OCI-LY3 (cell line): ENCODE data around the gene TADA3.

ENCODE experiments used
- H2AFZ ChIP-seq: fragments of 200-600, 300-600 bp; shearing (Covaris generic); 2 replicates; pipeline ENCODE4 v1.6.0; 2014; ENCODE audit warnings: antibody characterized with exemption, low read depth, low read length
- H3K27ac ChIP-seq: fragments of 200-600, 300-600 bp; sonication (generic); 2 replicates; pipeline ENCODE4 v1.5.1; 2014; ENCODE audit warnings: mild to moderate bottlenecking, low read length, moderate library complexity, mixed read lengths
- H3K27me3 ChIP-seq: fragments of 200-600, 300-600 bp; sonication (generic); 2 replicates; pipeline ENCODE4 v1.6.1; 2014; ENCODE audit warnings: low read depth, low read length, mixed read lengths
- H3K36me3 ChIP-seq: fragments of 200-600, 300-600 bp; sonication (generic); replicated peaks from 2 replicates; pipeline ENCODE3; 2014; ENCODE audit warnings: low read depth, low read length, mixed read lengths
- H3K4me1 ChIP-seq: fragments of 300-600, 200-600 bp; sonication (generic); 2 replicates; pipeline ENCODE4 v1.6.1; 2014; ENCODE audit warnings: low read length, mixed read lengths
- H3K4me2 ChIP-seq: fragments of 200-600, 300-600 bp; sonication (generic); 2 replicates; pipeline ENCODE4 v1.6.1; 2014; ENCODE audit warnings: low read length, mixed read lengths
- H3K4me3 ChIP-seq: fragments of 300-600, 200-600 bp; sonication (generic); 2 replicates; pipeline ENCODE4 v1.5.1; 2014; ENCODE audit warnings: antibody characterized with exemption, mild to moderate bottlenecking, low read length, moderate library complexity
- H3K79me2 ChIP-seq: fragments of 300-600, 200-600 bp; shearing (Covaris generic); 2 replicates; pipeline ENCODE4 v1.6.1; 2014; ENCODE audit warnings: mild to moderate bottlenecking, low read length, mixed read lengths
- H3K9ac ChIP-seq: fragments of 300-600, 200-600 bp; shearing (Covaris generic); 2 replicates; pipeline ENCODE4 v1.6.0; 2014; ENCODE audit warnings: mild to moderate bottlenecking, low read length, moderate library complexity
- H3K9me3 ChIP-seq: fragments of 200-600, 300-600 bp; shearing (Covaris generic); 2 replicates; pipeline ENCODE4 v1.6.1; 2014; ENCODE audit warnings: low read length, mixed read lengths; ENCODE audit not compliant: insufficient read depth
- H4K20me1 ChIP-seq: fragments of 200-600, 300-600 bp; sonication (generic); 2 replicates; pipeline ENCODE4 v1.6.1; 2016; ENCODE audit warnings: low read length, mixed read lengths; ENCODE audit not compliant: insufficient read depth
- CTCF ChIP-seq: fragments of 200-600, 300-600 bp; sonication (generic); IDR thresholded peaks from 2 replicates; pipeline ENCODE4 v1.5.1; 2014; ENCODE audit warnings: antibody characterized with exemption, low read length, low read depth
- EZH2phosphoT487 ChIP-seq: fragments of 200-600 bp; shearing (Covaris generic); IDR thresholded peaks from 2 replicates; pipeline ENCODE4 v1.6.1; 2018; ENCODE audit warnings: antibody characterized with exemption, mixed run types, low read depth

TADA3 gene

DNA sequence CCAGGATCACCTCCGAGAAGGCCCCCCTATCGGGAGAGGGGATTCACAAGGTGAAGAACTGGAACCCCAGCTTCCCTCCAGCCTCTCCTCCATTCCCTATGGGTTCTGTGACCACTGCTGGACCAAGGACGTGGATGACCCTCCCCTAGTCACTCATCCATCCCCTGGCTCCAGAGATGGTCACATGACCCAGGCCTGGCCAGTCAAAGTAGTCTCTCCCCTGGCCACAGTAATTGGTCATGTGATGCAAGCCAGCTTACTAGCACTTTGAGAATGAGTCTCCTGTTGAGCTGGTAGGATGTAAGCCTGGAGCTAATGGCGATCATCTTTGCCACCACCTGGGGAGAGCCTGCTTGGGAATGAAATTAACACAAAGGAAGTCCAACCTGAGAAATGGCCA is 26.4 kb downstream of the TADA3 start:
- Histone ChIP-seq H3K27me3 (no peaks in the 10 kb centered on the region), H3K4me2 (no peak overlapping the region), H4K20me1 (no peaks in the 10 kb centered on the region), H2AFZ (no peak overlapping the region), H3K79me2 (no peaks in the 10 kb centered on the region), H3K36me3 (no peaks in the 10 kb centered on the region), H3K27ac (no peak overlapping the region), H3K9ac (no peak overlapping the region), H3K4me1 (no peaks in the 10 kb centered on the region), H3K9me3 (no peaks in the 10 kb centered on the region), H3K4me3 (no peak overlapping the region)
- TF ChIP-seq CTCF (no peak), EZH2phosphoT487 (no peak)

DNA sequence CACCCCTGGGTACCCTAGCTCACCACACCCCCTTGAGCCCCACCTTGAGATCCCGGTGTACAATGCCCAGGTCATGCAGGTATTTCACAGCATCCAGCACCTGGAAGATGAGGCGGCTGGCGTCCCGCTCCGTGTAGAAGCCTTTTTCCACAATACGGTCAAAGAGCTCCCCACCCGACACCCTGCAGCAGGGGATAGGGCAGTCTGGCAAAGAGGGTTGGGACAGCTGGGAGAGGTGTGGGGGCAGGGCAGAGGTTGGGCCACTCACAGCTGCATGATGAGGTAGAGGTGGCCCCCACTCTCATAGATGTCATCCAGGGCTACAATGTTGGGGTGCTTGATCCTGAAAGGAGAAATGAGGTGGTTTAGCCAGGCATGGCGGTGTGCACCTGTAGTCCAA is 29.4 kb downstream of the TADA3 start:
- Histone ChIP-seq H2AFZ (no peak overlapping the region), H3K9me3 (no peaks in the 10 kb centered on the region), H3K27ac (no peak overlapping the region), H3K4me1 (no peaks in the 10 kb centered on the region), H4K20me1 (no peaks in the 10 kb centered on the region), H3K27me3 (no peaks in the 10 kb centered on the region), H3K4me2 (no peak overlapping the region), H3K9ac (no peak overlapping the region), H3K4me3 (no peak overlapping the region), H3K79me2 (no peaks in the 10 kb centered on the region), H3K36me3 (no peaks in the 10 kb centered on the region)
- TF ChIP-seq EZH2phosphoT487 (no peak), CTCF (no peak)

DNA sequence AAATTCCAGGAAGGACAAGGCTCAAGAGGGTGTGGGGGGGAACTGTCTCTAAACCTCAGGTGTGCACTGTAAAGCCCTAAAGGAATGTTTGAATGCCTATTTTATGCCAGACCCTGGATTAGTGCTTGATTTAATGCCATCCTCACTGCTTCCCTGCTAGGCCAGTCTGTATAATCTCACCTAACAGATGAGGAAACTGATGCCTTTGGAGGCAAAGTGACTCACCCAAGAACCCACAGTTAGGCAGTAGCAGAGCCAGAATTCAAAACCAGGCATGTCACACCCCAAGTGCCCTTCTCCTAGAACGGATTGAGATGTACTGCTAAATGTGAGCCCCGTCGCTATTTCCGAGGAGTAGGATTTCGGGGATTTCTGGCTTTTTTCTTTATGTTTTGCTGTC is 30.4 kb downstream of the TADA3 start:
- H3K4me1 ChIP-seq: no peaks in the 10 kb centered on the region
- H3K79me2 ChIP-seq: no peaks in the 10 kb centered on the region
- H3K36me3 ChIP-seq: peaks cover 4% of the 10 kb centered on the region
- H3K27ac ChIP-seq: no peak overlapping the region
- no peak overlapping the region for H2AFZ ChIP-seq
- no peaks in the 10 kb centered on the region for H4K20me1 ChIP-seq
- H3K9me3 ChIP-seq: no peaks in the 10 kb centered on the region
- H3K4me2 ChIP-seq: no peak overlapping the region
- no peak overlapping the region for H3K4me3 ChIP-seq
- no peak overlapping the region for H3K9ac ChIP-seq
- TF ChIP-seq CTCF (no peak), EZH2phosphoT487 (no peak)
- H3K27me3 ChIP-seq: no peaks in the 10 kb centered on the region

GRCh38 chr3:9760779-9761505 is 31.3 kb downstream of the TADA3 start:
- no peak overlapping the region for H3K9ac ChIP-seq
- H3K4me3 ChIP-seq: no peak overlapping the region
- no peaks in the 10 kb centered on the region for H3K9me3 ChIP-seq
- no peaks in the 10 kb centered on the region for H3K4me1 ChIP-seq
- no peaks in the 10 kb centered on the region for H3K79me2 ChIP-seq
- no peak overlapping the region for H3K27ac ChIP-seq
- peaks cover 4% of the 10 kb centered on the region for H3K36me3 ChIP-seq
- TF ChIP-seq EZH2phosphoT487 (no peak), CTCF (no peak)
- H2AFZ ChIP-seq: no peak overlapping the region
- H4K20me1 ChIP-seq: no peaks in the 10 kb centered on the region
- no peaks in the 10 kb centered on the region for H3K27me3 ChIP-seq
- no peak overlapping the region for H3K4me2 ChIP-seq
